GM19468 (cell line): ENCODE results near the gene ACSF3.

ENCODE experiments used
- ATAC-seq: cut with Tn5 transposase; IDR thresholded peaks from one replicate; pipeline ENCODE4 v1.9.1; 2021; ENCODE audit warnings: mild to moderate bottlenecking, moderate library complexity, moderate number of reproducible peaks; ENCODE audit not compliant: unreplicated experiment; ENCODE audit errors: extremely low read depth

Gene ACSF3

DNA sequence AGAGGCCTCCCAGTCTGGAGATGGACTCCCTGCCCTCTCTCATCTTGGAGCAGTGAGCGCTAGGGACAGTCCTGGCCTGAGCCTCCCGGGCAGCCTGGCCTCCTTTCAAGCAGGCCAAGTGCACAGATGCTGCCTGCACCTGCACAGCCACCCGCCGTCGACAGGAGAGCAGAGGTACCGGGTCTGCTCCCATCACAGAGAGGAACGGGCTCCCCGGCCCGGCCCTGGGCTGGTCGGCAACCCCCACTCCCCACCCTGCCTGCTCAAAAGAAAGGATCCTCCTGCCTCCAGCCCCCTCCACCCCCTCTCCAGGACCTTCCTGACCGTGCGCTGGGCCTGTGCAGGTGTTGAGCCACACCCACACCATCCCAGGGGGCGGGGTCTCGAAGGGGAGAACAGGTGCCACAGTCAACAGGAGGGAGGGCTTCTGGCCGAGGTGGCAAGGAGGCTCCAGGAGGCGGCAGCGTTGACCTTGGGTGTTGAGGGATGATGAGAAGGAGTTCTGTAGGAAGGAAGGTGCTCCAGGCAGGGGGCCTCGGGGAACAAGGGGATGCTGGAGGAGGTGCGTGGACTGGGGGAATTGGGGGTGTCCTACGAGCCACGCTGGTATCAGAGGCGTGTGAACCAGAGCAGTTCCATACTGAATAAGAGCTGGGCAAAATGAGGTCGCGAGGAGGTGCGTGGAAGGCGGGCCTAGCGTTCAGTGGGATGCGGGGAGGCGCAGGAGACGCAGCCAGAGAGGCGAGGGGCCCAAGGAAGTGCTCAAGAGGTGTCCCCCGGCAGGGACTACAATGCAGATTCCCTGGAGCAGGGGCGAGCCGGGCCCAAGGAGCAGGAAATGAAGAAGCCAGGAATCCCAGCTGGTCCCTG lies 76.9 kb downstream of the ACSF3 start:
- no peak for ATAC-seq

DNA sequence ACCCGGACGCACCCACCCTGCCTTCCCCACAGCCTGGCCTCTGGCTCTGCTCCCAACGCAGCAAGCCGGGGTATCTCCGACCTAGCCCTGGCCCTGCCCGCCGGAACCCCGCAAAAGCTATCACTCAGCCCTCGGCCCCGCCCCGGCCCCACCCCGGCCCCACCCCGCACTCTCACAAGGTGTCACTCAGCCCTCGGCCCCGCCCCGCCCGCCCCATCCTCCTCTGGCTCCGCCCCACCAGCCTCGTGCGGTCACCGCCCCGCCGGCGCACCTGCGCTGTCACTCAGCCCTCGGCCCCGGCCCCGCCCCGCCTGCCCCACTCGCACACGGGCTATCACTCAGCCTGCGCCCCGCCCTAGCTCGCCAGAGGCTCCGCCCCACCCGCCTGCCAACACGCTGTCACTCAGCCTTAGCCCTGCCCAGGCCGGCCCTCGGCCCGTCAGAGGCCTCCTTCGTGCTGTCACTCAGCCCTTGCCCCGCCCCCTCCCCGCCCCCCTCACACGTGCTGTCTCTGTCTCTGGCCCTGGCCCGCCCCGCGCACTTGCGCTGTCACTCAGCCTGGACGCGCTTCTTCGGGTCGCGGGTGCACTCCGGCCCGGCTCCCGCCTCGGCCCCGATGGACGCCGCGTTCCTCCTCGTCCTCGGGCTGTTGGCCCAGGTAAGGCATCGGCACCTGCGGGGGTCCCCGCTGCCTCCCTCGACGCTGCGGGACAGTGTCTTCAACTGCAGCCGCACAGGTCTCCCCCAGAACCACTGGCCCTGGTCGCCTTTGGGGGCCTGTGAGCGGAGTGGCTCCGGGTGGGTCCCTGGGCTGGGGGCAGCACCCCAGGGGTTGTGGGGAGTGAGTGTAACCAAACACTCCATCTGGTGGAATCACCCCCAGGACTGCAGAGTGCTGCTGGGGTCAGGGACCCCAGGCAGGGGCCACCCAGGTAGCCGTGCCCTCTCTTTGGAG lies 77.8 kb downstream of the ACSF3 start, which contains the start of gene CDH15:
Gene CDH15, plus strand, starts transcription at position 533 of the 955 bp plus-strand sequence. Its CDS starts 84 bp downstream, at position 617.
- no peak for ATAC-seq

DNA sequence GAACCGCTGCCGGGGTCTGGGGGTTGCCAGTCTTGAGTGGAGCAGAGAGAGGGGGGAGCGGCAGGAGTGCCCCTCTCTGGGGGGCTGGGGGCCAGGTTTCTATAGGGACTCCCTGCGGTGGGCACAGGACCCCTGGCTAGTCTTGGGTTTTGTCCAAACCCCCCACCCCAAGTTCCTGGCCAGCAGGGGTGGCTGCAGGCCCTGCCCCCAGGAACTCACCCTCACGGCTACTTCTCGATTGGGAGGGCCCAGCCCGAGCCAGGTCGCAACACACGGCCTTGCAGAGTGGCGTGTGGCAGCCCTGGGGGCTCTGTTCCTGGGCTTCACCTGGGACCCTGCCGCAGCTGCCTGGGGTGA lies 78.5 kb downstream of the ACSF3 start:
- ATAC-seq = no peak

DNA sequence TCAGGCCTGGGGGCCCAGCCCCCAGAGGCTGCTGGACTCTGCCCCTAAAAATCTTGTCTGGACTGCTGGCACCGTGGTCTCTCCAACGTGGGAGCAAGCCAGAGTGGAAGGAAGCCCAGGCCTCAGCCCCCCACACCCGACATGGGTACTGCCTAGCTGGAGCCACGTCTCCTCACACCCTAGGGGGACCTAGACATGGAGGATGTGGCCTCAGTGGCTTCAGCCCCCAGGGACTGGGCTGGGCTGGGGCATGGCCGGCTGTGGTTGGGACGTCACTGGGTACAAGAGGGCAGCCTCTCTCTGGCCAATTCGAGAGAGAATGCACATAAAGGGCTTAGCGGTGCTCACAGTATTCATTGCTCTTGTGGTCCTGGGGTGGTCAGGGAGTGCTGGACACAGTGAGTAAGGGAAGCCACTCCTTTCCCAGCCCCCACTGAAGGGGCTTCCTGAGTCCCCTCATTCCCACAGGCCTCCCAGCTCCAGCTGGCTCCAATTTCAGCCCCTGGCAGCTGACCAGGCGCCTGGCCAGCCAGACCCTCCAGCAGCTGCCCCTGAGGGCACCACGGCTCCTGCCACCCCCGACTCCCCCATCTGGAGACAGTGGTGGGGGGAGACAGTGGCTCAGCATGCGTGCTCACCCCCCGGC lies 79.0 kb downstream of the ACSF3 start:
- ATAC-seq = no peak

DNA sequence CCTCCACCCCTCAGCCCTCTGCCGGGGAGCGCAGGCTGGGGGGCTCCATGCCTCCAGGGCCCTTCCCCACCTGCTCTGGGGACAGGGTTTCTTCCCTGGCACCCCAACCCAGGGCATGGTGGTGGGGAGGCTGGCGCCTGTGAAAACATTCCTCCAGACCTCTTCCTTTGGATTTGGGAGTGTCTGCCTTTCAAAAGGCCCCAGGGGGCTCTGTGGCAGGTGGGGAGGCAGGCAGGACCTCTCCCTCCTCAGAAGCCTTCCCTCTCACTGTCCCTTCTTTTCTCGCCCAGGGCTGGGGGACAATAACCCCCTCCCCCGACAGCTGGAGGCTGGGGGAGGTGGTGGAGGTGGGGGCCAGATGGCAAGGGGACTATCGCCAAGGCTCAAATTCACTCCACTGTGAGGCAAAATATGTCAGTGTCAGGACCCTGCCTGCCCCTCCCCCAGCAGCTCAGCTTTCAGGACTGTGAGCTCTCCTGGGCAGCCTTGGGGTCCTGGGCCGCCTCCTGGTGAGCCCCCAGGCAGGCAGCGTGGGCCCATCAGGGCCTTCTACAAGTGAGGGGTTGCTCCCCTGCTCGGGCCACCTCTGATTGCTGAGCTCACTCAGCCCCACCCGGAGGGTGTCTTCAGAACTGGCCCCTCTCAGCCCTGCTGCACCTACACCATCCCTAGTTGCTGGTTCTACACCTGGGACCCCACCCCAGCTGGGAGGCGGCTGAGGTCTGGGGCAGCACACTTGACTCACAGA lies 79.7 kb downstream of the ACSF3 start:
- no peak for ATAC-seq

DNA sequence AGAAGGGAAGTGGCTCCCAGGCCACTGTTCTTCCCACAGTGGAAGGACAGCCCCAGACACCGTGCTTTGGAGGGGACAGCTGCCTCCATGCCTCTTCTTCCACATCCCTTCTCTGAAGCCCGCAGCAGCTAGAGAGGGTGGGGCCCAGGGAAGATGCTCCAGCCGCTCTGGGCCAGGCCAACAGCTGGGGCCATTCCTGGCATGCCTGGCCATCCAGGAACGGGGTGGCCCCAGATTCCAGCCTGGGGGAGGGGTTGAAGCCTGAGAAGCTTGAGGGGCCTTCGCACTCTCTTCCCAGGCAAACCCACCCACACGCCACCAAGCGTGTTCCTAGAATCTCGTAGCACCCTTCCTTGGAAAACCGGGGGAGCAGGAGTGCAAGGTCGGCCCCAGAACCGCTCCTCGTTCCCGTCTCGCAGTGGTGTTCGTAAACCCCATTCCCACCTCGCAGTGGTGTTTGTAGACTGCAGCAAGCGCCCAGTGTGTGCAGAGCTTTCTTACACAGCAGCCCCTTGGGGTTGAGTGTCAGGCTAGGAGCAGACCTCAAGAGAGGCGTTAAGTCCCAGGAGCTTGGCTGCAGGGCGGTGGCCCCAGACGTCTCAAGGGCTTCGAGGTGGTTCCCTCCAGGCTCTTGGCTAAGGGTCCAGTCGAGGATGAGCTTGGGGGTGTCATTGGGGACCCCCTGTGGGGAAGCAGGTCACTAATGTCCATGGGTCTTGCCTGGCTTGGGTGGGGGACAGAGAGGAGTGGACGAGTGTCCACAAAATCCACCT lies 80.6 kb downstream of the ACSF3 start:
- ATAC-seq = no peak

DNA sequence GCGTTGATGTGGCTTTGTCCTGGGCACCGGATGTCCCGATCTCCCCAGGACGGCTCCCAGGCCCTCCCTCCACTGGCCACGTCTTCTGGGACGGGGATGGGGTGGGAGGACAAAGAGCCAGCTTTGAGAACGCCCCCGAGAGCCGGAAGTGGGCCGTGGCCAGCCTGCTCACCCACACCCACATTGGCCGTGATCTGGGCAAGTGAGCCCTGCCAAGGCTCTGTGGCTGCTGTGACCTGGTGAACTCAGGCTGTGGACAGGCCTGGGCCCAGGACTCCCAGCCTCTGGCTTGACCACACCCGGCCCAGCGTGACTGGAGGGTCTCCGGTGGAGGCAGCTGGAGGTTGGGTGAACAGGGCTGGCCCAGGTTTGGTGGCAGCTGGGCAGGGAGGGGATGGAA lies 81.2 kb downstream of the ACSF3 start:
- ATAC-seq = no peak

DNA sequence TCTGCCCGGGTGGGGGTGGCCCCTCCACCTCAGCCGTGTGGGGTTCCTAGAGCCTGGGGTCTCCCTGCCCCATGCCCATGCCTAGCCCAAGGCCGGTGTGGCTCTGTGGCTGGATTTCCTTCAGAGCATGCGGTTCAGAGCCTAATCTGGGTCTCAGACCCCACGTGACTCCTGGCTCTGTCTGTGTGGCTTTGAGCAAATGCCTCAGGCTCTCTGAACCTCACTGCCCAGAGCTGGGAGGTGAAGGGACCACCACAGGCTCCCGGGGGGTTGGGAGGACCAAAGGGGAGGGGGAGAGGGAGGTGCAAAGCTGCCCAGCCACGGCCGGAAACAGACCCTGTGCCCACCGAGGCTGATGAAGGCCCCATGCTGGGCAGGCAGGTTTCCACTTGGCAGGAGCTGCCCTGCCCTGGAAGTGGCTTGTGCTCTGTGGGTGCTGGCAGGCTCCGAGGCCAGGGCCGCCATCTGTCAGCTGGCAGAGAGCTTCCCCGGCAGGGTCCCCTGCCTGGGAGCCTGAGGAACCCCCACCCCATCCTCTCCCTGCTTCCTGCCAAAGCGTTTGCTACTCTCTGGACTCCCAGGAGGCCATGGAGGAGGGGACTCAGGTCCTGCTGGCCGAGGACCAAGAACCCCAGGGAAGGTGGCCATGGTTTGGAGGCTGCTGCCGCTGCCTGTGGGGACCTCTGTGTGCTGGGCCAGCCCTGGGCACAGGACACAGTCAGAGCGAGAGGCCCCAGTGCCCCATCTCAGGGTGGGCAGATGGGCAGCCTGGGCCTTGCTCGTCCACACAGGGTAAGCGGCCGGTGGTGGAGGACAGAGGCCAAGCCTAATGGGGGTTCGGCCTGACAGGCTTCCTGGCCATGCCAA lies 81.9 kb downstream of the ACSF3 start:
- no peak for ATAC-seq

DNA sequence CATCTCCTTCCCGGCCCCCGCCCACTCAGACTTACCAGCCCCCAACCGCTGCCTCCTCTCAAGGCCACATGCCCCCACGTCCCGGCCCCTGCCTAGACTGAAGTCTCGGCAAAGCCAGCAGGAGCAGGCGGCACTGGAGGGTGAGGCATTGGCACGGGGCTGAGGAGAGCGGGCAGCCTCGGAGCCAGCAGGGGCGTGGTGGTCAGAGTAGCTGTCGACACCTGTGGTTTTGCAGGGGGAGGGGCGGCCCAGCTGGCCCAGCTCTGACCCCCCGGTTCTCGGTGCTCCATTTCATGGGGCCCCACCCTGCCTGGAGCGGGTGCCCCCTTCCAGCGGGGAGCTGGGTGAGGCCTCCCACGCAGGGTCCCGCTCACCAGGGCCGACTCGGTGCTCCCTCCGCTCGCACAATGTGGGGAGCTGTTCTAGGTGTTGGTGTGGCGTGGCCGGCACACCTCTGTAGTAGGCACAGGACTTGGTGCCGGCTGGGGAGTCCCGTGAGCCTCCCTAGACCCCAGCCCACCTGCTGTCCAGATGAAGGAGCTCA lies 82.6 kb downstream of the ACSF3 start:
- no peak for ATAC-seq

DNA sequence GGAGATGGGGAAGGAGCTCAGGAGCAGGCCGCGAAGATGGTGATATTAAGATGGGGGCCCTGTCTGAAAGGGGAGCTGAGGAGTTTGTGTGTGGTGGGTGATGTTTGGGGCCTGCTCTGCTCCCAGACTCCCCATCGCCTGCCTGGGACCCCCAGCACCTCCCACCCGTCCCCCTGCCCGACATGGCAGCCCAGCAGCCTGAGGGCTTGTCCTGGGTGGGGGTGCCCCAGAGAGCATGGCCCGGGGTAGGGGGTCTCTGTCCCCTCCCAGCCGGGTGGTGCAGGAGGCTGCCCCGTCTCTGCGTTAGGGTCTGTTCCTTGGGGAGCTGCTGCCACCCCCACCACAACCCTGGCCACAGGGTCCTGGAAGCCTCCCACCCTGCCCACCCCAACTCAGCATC lies 83.1 kb downstream of the ACSF3 start:
- ATAC-seq = no peak

DNA sequence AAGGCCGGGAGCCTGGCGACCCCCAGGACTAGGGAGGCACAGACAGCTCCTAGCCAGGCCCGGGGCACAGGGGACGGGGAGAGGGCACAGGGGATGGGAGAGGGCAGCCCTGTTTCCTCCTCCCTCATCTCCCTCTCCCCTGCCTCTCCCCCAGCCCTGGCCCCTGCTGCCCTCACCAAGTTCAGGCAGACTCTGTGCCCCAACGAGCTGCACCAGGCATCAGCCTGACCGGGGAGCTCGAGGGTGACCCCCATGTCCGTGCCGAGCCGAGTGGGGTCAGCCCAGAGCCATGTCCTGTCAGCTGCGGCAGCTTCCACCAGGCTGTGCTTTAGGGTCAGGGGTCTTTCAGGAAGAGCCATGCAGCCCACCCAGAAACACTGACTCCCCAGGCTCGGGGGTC lies 83.8 kb downstream of the ACSF3 start:
- no peak for ATAC-seq

DNA sequence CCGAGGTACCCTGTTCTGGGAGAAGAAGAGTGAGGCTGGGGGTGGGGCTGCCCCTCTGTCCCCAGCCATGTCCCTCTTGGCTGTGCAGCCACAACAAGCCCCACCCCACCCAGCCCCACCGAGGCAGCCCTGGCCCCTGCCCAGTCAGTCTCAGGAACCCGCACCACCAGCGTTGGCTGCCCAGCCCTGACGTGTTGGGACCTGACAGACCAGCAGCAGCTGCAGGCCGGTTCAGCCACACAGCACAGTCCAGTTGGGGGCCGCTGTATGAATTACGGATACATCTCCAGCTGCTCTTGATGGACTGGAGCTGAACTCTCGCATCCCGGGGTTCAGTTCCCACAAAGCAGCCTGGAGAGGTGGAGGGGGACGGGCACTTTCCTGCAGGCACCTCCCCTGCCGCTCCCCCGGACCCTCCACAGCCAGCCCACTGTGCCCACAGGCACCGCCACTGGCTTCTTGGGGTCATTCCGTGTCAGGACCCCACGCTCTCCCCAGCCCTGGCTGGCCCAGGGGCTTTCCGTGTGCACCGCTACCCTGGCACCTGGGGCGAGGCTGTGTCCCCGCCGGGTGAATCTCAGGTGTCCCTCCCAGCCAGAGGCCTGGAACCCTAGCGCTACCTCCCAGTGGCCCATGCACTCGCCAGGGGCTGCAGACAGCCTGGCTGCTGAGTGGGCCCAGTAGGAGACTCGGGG lies 84.9 kb downstream of the ACSF3 start:
- no peak for ATAC-seq

DNA sequence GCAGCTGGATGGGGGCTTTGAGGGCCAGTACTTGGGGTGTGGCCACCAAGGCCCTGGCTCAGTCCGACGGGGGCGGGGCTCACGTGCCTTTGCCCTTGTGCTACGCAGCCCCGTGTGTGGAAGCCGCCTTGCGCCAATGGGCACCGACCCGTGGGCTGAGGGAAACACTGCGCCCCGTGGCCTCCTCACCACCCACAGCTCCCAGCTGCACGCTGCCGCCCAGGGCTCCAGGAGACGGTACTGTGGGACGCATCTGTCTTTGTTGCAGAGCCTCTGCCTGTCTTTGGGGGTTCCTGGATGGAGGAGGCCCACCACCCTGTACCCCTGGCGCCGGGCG lies 85.5 kb downstream of the ACSF3 start:
- ATAC-seq = no peak

DNA sequence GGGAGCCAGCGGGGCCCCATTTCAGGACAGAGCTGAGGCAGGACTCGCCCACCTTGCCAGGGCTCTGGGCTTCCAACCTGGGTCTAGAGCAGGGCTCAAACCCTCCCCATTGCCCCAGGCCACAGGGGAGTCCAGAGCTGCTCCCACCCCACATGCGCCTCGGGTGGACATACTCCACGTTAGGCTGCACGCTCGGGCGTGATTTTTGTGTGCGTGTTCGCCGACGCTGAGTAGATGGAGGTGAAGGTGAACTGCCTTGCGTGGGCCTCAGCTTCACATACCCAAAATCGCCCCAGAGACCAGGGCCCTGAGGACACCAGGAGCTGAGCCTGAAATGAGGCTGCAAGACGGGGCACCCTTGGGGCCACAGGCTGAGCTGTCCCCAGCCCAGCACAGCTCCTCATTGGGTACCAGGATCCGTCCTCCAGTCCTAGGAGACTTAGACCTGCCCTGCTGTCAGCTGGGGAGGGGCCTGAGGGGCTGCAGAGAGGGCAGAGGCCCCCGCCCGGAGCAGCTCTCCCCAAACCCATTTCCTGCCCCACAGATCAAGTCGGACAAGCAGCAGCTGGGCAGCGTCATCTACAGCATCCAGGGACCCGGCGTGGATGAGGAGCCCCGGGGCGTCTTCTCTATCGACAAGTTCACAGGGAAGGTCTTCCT lies 86.1 kb downstream of the ACSF3 start:
- ATAC-seq = no peak

DNA sequence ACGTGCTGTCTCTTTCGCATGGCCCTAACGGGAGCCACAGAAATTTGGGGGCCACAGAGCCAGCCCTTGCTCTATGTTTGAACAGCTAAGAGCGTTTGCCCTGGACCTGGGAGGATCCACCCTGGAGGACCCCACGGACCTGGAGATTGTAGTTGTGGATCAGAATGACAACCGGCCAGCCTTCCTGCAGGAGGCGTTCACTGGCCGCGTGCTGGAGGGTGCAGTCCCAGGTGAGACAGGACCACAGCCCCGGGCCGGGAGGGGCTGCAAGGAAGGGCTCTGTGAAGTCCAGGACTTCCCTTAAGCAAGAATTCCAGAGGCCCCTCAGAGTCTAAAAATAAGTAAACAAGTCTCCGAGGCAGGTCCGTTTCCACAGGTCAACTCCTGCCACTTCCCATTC lies 89.8 kb downstream of the ACSF3 start:
- ATAC-seq = no peak

DNA sequence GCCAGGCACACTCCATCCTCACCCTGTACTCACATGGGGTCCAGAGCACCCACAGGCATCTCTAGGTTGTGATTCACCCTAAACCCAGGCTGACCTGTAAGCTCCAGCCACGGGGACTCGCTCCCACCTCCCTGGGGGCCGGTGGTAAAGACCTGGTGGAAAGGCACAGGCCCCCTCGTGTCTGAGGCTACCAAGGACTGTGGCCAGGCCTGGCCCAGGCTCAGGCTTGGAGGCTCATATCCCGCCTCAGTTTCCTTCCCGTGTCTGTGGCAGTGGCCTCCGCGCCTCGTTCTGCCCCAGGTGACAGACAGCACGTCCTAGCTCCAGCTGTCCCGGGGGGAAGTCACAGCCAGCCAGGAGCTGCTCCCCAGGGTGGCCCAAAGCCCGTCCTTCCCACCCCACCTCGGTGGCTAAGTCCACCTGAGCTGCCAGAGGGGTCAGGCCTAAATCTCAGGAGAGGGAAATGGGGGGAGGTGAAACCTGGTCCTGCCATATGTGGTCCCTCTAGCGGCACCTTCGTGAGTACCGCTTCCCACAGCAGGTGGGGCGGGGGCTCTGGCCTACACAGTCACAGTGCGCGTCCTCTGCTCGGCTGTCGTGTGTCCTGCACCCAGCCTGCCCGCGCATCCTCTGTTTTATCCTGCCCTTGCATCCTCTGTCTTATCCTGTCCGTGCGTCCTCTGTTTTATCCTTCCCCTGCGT lies 90.5 kb downstream of the ACSF3 start:
- ATAC-seq = no peak

DNA sequence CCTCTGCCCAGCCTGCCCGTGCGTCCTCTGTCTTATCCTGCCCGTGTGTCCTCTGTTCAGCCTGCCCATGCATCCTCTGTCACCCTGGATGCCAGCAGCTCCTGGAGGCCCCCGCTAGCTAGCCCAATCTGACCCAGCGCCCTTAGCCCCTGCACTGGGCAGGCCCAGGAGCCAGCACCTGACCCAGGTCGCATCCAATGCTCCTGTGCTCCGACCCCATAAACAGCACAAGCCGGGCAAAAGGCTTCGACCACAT lies 91.0 kb downstream of the ACSF3 start:
- no peak for ATAC-seq
